HG02885 (cell line): Measurements from ENCODE around the gene HADH.

Source experiments
- ATAC-seq: cut with Tn5 transposase; IDR thresholded peaks from one replicate; pipeline ENCODE4 v1.9.1; 2021; ENCODE audit warnings: mild to moderate bottlenecking; ENCODE audit not compliant: unreplicated experiment, poor library complexity

HADH gene

DNA sequence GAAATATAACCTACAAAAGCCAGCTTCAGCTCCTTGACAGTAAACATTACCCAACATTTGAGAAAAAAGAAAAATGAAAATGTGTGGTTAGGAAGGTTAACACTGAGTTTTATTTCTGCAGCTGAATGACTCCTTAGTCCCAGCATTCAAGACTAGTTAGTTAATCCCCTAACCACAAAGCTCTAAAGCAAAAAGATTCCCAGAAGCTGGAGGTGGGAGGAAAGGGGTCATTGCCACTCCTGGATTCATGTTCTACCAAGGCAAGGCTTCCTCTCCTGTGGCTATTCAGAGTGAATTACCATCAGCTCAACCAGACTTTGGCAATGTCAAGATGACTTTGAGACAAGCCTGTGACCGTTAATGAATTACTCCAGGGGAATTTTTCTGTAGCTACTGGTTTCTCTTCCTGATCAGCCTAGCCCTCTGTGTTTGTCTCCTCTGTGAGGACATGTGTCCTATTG is 63.6 kb downstream of the HADH start:
- peak; percentile 69 for ATAC-seq

DNA sequence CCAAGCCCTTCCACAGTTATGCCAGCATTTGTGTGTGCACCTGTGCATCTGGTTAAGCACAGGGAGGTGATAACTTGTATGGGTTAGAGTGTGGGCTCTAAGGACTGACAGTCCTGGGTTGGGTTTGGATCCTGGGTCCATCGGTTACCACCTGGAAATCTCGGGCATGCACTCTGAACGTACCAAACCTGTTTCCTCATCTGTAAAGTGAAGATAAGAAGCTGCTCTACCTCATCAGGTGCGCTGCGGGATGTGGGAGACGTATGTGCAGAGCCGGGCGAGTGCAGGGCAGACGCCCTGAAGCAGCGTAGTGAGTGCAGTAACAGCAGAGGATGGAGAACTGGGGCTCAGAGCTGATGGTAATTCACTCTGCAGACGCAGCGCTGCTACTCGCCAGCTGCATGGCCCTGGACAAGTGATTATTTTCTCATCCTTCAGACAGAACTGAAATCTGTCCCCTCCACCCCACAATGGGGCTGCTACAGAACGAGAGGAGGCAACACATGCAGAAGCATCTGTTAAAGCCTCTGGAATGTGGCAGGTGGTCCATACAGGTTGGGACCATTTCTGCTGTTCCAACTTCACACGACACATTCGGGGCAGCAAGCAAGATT is 64.4 kb downstream of the HADH start:
- ATAC-seq, result no peak

DNA sequence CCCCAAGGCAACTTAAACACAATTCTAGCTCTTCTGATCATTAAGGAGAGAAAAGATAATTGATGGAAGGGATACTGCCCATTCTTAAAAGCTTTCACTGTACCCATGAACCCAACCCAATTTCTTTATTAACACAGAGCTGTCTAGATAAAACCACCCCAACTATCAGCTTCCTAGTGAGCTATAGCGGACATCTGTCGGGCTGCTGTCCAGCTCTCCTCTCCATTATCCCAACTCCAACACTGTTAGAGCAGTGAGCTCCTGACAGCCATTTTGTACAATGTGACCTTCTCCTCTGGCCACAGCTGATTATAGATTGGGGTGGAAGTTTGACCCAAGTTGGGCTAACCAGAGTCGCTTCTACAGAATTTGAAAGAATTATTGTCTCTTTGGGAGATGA is 66.1 kb downstream of the HADH start:
- no peak for ATAC-seq

DNA sequence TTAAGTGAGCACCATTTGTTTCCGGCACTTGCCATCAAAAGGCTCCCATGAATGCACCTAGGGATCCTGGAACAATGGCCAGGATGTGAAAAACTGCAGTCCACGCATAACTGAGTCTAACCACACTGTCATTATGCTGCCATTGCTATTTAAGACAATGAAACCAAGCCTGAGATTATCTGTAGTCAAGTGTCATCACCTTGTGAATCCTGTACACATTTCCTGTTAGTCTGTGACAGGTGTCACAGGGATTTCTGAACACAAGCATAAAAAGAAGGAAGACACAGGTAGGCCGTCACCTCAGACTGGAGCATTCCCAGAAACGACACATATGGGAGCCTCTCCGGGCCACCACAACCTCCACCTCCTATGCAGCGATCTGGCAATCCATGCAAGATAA is 66.7 kb downstream of the HADH start:
- no peak for ATAC-seq

GRCh38 chr4:108058685-108059440 is 69.2 kb downstream of the HADH start:
- no peak for ATAC-seq

GRCh38 chr4:108060164-108060563 is 70.5 kb downstream of the HADH start:
- no peak for ATAC-seq

- ATAC-seq, result no peak
Observed at GRCh38 chr4:108060686-108061321, 71.1 kb downstream of the HADH start.

DNA sequence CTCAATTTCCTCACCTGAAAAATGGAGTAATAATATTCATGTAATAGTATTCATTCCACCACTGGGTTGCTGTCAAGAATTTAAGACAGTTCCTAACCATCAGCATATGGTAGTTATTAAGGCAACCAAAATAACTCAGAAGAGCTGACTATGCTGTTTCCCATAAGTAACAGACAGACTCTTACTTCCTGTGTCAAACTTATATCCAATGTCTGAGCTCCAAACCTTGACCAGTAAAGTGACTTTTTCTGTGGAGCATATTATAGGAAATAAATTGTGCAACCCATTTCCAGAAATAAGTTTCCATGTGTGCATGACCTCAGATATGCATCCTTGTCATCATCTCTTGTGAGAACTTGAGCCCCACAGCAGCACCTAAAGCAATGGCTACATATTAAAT is 78.8 kb downstream of the HADH start:
- no peak for ATAC-seq

- no peak for ATAC-seq
Observed at GRCh38 chr4:108070775-108071174, 81.1 kb downstream of the HADH start.

- ATAC-seq, result peak; percentile 78
Observed at GRCh38 chr4:108072300-108072699, 82.6 kb downstream of the HADH start.

GRCh38 chr4:108078024-108078733 is 88.5 kb downstream of the HADH start:
- ATAC-seq, result no peak

DNA sequence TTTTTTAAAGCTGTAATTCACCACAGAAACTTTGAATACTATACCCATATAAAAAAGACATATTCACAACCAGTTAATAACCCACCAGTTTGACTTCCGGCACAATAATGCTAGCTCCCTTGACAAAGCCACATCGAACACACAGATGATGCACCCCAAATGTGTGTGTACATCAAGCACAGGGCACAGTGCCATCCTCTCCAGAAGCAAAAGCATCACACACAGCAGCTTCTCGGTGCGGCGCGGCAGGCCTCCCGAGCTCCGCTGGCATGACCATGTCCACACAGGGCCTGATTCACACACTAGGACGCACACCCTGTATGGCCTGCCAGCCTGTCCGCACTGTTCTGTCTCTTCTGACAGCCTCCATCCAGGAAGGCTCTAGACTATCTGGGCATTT is 91.1 kb downstream of the HADH start:
- no peak for ATAC-seq

DNA sequence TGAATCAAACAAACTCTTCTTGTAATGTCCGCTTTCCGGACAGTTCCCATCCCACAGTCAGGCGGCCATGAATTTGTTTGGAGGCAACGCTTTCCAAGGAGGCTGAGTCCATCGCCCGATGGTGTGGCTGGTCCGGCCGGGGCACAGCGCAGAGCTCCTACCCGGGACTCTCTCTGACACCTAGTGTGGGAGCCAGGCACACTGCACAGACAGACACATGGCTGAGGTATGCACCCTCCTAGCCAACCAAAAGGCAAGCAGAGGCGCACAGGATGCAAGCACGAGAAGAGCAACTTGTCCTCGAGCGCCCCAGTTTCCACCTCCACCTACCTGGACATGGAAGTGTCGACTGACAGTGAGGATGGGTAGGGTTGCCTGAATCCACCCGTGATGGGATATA is 91.6 kb downstream of the HADH start:
- ATAC-seq, result no peak
